Measurements from ENCODE around the gene PTPN3.
"Not testable (repeated sequence)": the region's sequence is repeated elsewhere in the genome, so short reads cannot be mapped to it uniquely, and the experiment has no call there.

The PTPN3 gene

GRCh38 chr9:109346904-109347303, 151.2 kb downstream of the PTPN3 start:
- DNase-seq (ENCODE audit: low spot score) = no peak

DNA sequence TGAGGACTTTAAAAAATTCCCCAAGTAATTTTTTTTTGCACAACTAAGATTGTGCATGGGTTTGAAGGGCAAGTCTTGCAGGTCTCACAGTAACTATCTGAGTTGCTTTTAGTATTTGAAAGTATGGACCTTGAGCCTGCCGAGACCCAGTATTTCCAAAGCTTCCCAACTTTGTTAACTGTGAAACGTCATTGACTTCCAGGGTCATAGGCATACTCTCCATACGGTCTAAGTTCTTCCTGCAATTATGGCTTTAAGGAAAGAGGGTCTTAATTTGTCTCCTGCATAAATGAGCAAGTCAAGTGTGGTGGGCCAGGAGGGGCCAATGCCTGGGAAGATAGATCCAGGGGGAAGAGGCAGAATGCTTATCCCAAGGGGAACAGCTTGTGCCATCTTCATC, 153.2 kb downstream of the PTPN3 start:
- no peak for DNase-seq (ENCODE audit: low spot score)

- DNase-seq (ENCODE audit: low spot score) = no peak
These were observed 155.2 kb downstream of the PTPN3 start for GRCh38 chr9:109342878-109343277.

GRCh38 chr9:109341561-109341960, 156.5 kb downstream of the PTPN3 start:
- no peak for DNase-seq (ENCODE audit: low spot score)

GRCh38 chr9:109340979-109341378, 157.1 kb downstream of the PTPN3 start:
- DNase-seq (ENCODE audit: low spot score) = not testable (repeated sequence)

DNA sequence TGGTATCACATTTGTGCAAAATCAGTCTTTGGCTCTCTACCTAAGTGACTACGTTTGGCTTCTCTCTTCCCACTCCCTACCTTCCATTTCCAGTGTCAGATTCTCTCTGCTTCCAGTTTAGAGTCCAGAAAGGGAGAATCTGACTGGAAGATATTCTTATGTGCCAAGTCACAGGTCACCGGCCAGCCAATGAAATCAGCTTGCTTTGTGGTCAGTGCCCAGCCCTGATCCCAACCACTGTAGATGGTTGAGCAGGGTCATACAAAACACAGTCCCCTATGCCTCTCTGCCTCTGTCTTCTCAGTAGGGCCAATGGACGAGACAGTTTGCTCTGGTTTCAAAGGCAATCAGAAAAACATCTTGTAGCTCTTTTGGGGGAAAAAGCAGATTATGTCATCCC, 161.7 kb downstream of the PTPN3 start:
- no peak for DNase-seq (ENCODE audit: low spot score)

DNA sequence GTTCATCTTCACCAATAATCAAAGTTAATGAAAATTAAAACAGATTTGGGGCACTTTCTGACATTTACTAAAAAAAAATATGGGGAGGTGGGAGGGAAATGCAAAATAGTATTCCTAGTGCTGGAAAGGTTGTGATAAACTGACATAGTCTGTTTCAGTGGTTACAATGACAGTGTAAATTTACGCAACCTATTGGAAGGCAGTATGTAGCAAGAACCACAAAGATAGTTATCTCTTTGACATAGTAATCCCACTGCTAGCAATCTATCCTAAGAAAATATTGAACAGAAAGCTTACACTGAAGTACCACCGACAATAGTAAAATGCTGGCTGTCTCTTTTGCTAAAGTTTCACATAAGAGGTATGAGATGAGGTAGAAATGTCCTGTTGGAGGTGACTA, 162.2 kb downstream of the PTPN3 start:
- no peak for DNase-seq (ENCODE audit: low spot score)

- no peak for DNase-seq (ENCODE audit: low spot score)
These were observed 163.0 kb downstream of the PTPN3 start for GRCh38 chr9:109335121-109335520.

DNA sequence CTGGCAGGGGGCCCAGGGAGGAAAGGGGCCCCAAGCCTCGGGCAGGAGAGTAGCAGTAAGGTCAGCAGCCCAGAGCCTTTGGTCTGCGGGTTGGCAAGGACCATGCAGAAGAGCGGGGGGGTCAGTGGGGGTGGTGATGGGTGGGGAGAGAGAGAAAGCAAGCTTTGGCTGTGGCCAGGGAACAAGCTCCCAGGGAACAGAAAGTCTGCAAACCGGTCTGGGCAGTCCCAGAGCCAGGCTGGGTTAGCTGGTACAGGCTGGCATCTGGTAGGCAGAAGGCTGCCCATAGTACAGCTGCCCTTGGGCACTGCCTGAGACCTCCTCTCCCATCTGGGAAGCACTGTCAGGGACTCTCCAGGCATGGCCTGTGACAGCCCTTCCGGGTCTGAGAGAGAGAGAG, 166.8 kb downstream of the PTPN3 start:
- no peak for DNase-seq (ENCODE audit: low spot score)

GRCh38 chr9:109329638-109330258, 168.4 kb downstream of the PTPN3 start:
- DNase-seq (ENCODE audit: low spot score) = no peak

DNA sequence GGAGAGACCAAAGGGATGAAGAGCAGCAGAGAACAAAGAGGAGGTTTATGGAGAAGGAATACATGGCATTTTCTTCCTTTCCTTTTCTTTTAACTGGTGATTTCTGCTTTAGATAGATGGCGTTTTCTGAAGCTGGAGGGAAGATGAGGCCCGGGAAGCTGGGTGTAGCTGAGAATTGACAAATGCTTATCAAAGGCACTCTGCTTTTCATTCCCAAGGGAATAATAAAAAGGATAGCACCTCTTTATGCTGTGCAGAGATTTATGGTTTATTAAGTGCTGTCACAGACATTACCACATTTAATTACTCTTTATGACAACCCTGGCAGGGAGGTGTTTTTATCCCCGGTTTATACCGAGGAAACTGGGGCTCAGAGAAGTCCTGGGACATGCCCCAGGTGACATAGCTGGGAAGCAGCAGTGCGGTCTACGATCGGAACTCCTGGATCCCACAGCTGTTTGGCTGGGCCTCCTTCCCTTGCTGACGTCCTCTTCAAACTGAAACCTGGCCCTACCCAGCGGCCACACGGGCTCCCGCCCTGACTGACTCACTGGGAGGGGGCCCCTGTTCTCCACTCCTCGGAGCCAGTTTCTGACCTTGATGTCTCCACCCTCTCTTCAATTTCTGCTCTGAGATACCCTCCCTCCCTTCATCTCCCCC, 169.0 kb downstream of the PTPN3 start:
- DNase-seq (ENCODE audit: low spot score) = no peak

Data from D341Med (cell line).